OCI-LY7 (cell line): ENCODE data around the gene DIAPH2.

Experiments used
- EZH2phosphoT487 ChIP-seq: fragments of 200-600 bp; sonication (generic); IDR thresholded peaks from 2 replicates; pipeline ENCODE4 v1.6.1; 2018; ENCODE audit warnings: low read depth, borderline replicate concordance, mild to moderate bottlenecking, mixed run types, antibody characterized with exemption, low read length, moderate library complexity, mixed read lengths
- TF ChIP-seq, protein P1 (sequence below): fragments of 200-600 bp; sonication (generic); conservative IDR thresholded peaks from 2 replicates; pipeline ENCODE4 v1.5.1; 2014; ENCODE audit warnings: mild to moderate bottlenecking, antibody characterized with exemption, low read length, moderate library complexity, mixed read lengths

DNA sequence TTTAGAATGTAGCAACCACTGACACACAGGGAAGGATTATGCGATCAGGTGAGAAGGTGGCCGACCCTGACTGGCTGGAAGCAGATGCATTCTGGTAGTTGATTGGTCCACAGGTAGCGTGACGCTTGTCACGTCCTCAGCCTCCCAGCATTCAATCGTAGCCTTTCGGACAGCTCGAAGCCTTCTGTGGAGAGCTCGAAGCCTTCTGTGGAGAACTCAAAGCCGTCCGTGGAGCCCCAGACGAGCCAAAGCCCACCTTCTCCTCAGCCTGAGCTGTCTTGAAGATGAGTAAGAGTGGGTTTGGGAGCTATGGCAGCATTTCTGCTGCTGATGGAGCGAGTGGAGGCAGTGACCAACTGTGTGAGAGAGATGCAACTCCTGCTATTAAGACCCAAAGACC, 199.4 kb downstream of the DIAPH2 start:
- TF ChIP-seq, protein P1, sequence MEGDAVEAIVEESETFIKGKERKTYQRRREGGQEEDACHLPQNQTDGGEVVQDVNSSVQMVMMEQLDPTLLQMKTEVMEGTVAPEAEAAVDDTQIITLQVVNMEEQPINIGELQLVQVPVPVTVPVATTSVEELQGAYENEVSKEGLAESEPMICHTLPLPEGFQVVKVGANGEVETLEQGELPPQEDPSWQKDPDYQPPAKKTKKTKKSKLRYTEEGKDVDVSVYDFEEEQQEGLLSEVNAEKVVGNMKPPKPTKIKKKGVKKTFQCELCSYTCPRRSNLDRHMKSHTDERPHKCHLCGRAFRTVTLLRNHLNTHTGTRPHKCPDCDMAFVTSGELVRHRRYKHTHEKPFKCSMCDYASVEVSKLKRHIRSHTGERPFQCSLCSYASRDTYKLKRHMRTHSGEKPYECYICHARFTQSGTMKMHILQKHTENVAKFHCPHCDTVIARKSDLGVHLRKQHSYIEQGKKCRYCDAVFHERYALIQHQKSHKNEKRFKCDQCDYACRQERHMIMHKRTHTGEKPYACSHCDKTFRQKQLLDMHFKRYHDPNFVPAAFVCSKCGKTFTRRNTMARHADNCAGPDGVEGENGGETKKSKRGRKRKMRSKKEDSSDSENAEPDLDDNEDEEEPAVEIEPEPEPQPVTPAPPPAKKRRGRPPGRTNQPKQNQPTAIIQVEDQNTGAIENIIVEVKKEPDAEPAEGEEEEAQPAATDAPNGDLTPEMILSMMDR: no peak
- TF ChIP-seq EZH2phosphoT487: no peak
